Prostate gland (tissue), 2 donors: Measurements from ENCODE around the gene GAB1. TPM values are rescaled to one million over a fixed set of nuclear protein-coding genes. Genes with fewer than 3 reads are reported as not detected.

ENCODE experiments used
- DNase-seq: peaks from one replicate; pipeline ENCODE4 v3.0.0-alpha.2; 2019; ENCODE audit warnings: low spot score
- H3K27ac ChIP-seq, 2 donors: fragments of 200-600 bp; sonication (generic); 2 replicates each; pipeline ENCODE4 v1.5.1; 2017 to 2019
- H3K27me3 ChIP-seq: fragments of 200-600 bp; sonication (generic); replicated peaks from 2 replicates; pipeline ENCODE4 v1.5.1; 2019; ENCODE audit not compliant: insufficient read depth
- H3K36me3 ChIP-seq, 2 donors: fragments of 200-600 bp; sonication (generic); 1 replicate in 1 of 2; 2 replicates in 1 of 2; pipeline versions ENCODE4 v1.5.1 to v1.8.1; 2017 to 2019
- H3K4me1 ChIP-seq: fragments of 200-600 bp; sonication (generic); replicated peaks from 2 replicates; pipeline ENCODE4 v1.5.1; 2019
- H3K4me3 ChIP-seq, 2 donors: fragments of 200-600 bp; sonication (generic); 2 replicates each; pipeline ENCODE4 v1.5.1; 2017 to 2019
- H3K9me3 ChIP-seq: fragments of 200-600 bp; sonication (generic); 2 replicates; pipeline ENCODE4 v1.5.1; 2017
- POLR2A ChIP-seq: fragments of 450-650 bp; IDR thresholded peaks from one replicate; pipeline ENCODE4 v1.6.1; 2016; ENCODE audit warnings: antibody characterized with exemption, mild to moderate bottlenecking
- POLR2AphosphoS5 ChIP-seq: sonication (generic); formaldehyde crosslinking; IDR thresholded peaks from one replicate; pipeline ENCODE4 v1.6.1; 2017; ENCODE audit warnings: antibody characterized with exemption
- WGBS: methylation state at CpG from one replicate; pipeline ENCODE4 v1.1.5; 2018; 5-methylcytosine and 5-hydroxymethylcytosine counted together
- intact Hi-C: fragments of 100-400 bp; cut with DNase I; formaldehyde crosslinking; loops from one replicate; pipeline ENCODE4 v1.14.2; 2022
- total RNA-seq, 2 donors: library from RNA; depleted of rRNA; stranded (reverse); fragments of >200 nt; gene quantifications; one replicate each; pipeline ENCODE4 v1.1.0, GENCODE V29; 2016
- TF ChIP-seq, protein P1 (sequence below), 4 experiments: fragments of 200-600 bp in 2 of 4; fragments of 450-650 bp in 2 of 4; sonication (generic) in 2 of 4; IDR thresholded peaks; 1 replicate in 3 of 4; 2 replicates in 1 of 4; pipeline ENCODE4 v1.5.1; 2016 to 2019; ENCODE audit warnings: antibody characterized with exemption in 4 of 4, mild to moderate bottlenecking in 2 of 4, moderate library complexity in 2 of 4

The GAB1 gene
- total RNA-seq, 2 donors from 2014 or later: 13.7 to 61.1 TPM

GRCh38 chr4:143451186-143451585 is 114.5 kb downstream of the GAB1 start:
- Histone ChIP-seq H3K9me3 (no peaks in the 10 kb centered on the region), H3K27me3 (no peaks in the 10 kb centered on the region), H3K36me3 (no peaks in the 10 kb centered on the region), H3K4me3 (no peak overlapping the region), H3K4me1 (no peaks in the 10 kb centered on the region), H3K27ac (no peak overlapping the region)
- 62% methylated on average over 4 of the region's 4 CpGs for WGBS
- intact Hi-C loops: no loop called here
- DNase-seq: no peak
- TF ChIP-seq POLR2AphosphoS5: no peak
- TF ChIP-seq POLR2A: no peak
- TF ChIP-seq, protein P1, sequence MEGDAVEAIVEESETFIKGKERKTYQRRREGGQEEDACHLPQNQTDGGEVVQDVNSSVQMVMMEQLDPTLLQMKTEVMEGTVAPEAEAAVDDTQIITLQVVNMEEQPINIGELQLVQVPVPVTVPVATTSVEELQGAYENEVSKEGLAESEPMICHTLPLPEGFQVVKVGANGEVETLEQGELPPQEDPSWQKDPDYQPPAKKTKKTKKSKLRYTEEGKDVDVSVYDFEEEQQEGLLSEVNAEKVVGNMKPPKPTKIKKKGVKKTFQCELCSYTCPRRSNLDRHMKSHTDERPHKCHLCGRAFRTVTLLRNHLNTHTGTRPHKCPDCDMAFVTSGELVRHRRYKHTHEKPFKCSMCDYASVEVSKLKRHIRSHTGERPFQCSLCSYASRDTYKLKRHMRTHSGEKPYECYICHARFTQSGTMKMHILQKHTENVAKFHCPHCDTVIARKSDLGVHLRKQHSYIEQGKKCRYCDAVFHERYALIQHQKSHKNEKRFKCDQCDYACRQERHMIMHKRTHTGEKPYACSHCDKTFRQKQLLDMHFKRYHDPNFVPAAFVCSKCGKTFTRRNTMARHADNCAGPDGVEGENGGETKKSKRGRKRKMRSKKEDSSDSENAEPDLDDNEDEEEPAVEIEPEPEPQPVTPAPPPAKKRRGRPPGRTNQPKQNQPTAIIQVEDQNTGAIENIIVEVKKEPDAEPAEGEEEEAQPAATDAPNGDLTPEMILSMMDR (IDR thresholded peaks at IDR 0.05): no peak

GRCh38 chr4:143455211-143455610 is 118.5 kb downstream of the GAB1 start:
- no peaks in the 10 kb centered on the region for H3K27me3 ChIP-seq
- WGBS: 81% methylated on average over 3 of the region's 3 CpGs
- no peak for DNase-seq
- no peaks in the 10 kb centered on the region for H3K9me3 ChIP-seq
- no peak overlapping the region for H3K27ac ChIP-seq
- TF ChIP-seq POLR2A (no peak), POLR2AphosphoS5 (no peak)
- TF ChIP-seq, protein P1 (IDR thresholded peaks at IDR 0.05): no peak
- no peak overlapping the region for H3K4me3 ChIP-seq
- no peaks in the 10 kb centered on the region for H3K36me3 ChIP-seq
- intact Hi-C loops: no loop called here
- no peaks in the 10 kb centered on the region for H3K4me1 ChIP-seq

GRCh38 chr4:143458966-143459365 is 122.3 kb downstream of the GAB1 start:
- intact Hi-C loops: no loop called here
- Histone ChIP-seq H3K9me3 (no peaks in the 10 kb centered on the region), H3K27ac (no peak overlapping the region)

DNA sequence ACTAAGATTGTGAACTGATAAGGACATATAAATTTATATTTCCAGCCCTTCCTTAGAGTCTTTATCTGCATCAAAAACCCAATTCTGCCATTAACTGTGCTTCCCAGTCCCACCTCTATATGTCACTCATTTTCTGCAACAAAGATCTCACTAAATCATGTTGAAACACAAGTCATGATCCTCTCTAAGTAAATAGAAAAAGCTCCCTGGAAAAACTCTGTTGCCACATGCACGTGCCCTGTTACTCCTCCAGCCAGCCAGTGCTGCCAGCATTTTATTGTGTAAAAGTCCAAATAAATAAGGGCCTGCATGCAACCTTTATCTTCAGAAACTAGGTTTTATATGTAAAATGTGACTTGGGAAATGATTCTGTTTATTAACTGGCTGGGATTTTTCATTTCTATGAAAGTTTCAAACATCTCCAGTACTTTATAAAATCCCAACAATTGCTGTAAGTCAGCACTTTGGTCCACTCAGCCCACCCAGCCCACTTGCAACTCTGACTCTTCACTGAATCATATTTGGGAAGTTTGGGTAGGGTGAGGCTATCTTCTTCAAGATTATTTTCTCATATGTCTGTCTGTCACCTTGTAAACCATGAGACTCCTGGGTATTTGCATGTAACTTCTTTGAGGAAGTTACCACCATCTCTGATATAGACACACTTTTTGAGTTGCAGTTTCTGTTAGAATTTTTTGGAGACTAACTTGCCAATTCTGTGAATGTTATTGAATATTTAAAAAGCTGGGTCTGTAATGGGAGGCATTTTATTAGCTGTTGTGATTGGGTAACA is 136.9 kb downstream of the GAB1 start:
- Histone ChIP-seq H3K4me3 (no peak overlapping the region), H3K27me3 (no peaks in the 10 kb centered on the region), H3K9me3 (no peaks in the 10 kb centered on the region), H3K27ac (no peak overlapping the region), H3K36me3 (no peaks in the 10 kb centered on the region), H3K4me1 (no peaks in the 10 kb centered on the region)
- TF ChIP-seq POLR2A (no peak), POLR2AphosphoS5 (peak; percentile 19)
- WGBS: 31% methylated on average over 1 of the region's 1 CpG
- intact Hi-C loops: no loop called here
- DNase-seq: no peak

More at GRCh38 chr4:143458966-143459365, 122.3 kb downstream of the GAB1 start:
- DNase-seq: no peak
- H3K27me3 ChIP-seq: no peaks in the 10 kb centered on the region
- no peak overlapping the region for H3K4me3 ChIP-seq
- TF ChIP-seq, protein P1 (IDR thresholded peaks at IDR 0.05): no peak
- TF ChIP-seq POLR2AphosphoS5: no peak
- no peak for TF ChIP-seq POLR2A
- H3K36me3 ChIP-seq: no peaks in the 10 kb centered on the region
- H3K4me1 ChIP-seq: no peaks in the 10 kb centered on the region

GRCh38 chr4:143477487-143477886 is 140.8 kb downstream of the GAB1 start:
- no peaks in the 10 kb centered on the region for H3K36me3 ChIP-seq
- TF ChIP-seq POLR2AphosphoS5 (no peak), POLR2A (no peak)
- TF ChIP-seq, protein P1 (IDR thresholded peaks at IDR 0.05): no peak
- no peak for DNase-seq
- H3K9me3 ChIP-seq: no peaks in the 10 kb centered on the region
- H3K27ac ChIP-seq: no peak overlapping the region
- H3K27me3 ChIP-seq: no peaks in the 10 kb centered on the region
- no peak overlapping the region for H3K4me3 ChIP-seq
- H3K4me1 ChIP-seq: no peaks in the 10 kb centered on the region
- intact Hi-C loops: no loop called here
- WGBS: 92% methylated on average over 2 of the region's 2 CpGs
